ENCODE measurements around the gene GET4.

DNA sequence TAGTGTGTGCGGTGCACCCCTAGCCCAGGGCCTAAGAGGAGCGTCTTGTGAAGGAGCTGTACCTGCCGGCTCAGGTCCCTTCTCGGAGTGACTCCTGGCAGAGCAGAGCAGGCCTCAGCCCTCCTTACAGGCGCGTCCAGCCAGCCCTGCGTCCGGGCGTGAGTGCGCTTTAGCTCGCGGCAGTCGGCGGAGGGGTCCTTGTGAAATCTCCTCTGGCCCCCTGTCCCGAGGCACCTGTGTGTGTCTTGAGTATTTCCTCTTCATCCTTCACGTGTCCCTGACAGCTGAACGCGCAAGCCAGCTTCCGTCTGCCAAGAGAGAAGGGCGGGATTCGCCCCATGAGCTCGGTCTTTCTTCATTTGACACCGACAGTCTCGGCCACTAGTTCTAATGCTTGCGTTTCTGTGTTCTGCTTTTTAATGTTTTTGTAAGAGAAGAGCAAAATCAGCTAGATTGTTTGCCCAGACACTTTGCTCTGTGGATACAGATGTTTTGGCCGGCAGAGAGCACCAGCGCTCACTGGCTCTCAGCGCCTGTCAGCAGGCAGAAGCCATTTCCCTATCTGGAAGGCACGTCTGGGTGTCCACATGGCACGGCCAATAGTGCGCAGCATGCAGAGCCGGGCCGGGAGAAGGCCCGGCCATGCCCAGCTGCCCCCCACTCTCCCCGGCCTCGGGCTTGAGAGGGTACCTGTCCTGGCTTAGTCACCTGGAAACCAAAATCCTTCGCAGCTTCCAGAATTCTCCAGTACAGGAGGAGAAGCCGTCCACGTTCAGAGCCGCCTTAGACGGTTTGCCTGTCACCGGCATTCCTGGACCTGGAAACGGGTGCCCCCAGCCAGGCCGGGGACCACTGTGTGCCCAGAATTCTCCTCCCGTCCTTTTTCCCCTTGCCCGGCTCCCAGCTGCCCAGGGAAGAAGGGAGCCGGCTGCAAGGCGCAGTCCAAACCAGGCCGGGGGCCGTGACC is 7.0 kb downstream of the GET4 start:
- TF ChIP-seq EZH2 (IDR thresholded peaks at IDR 0.05; ENCODE audit: insufficient read depth, poor library complexity, severe bottlenecking) (no peak), EZH2phosphoT487 (IDR thresholded peaks at IDR 0.05; ENCODE audit: insufficient read depth, low read depth) (no peak)
